Fibroblast of lung (primary cell): ENCODE results near the gene IQGAP2.

ENCODE experiments used
- CTCF ChIP-seq, 2 donors: IDR thresholded peaks in 1 of 2; conservative IDR thresholded peaks in 1 of 2; 1 replicate in 1 of 2; 2 replicates in 1 of 2; pipeline ENCODE4 v1.5.1; 2011 to 2012; ENCODE audit warnings: low read length in 2 of 2, control low read depth in 1 of 2, inconsistent platforms in 1 of 2, low read depth in 1 of 2, mild to moderate bottlenecking in 1 of 2
- EZH2 ChIP-seq: IDR thresholded peaks from 2 replicates; pipeline ENCODE4 v1.5.1; 2012; ENCODE audit warnings: low read length, control low read depth, mild to moderate bottlenecking; ENCODE audit errors: missing control alignments

- TF ChIP-seq CTCF (conservative IDR thresholded peaks at IDR 0.05 in 1 of 2, IDR thresholded peaks at IDR 0.05 in 1 of 2; ENCODE audit: low read depth in 1 of 2, low read length in 2 of 2) (no peak), EZH2 (no peak)
Observed at GRCh38 chr5:76595755-76596481, 192.8 kb downstream of the IQGAP2 start.
